ENCODE data around the gene XYLB.

Gene XYLB

DNA sequence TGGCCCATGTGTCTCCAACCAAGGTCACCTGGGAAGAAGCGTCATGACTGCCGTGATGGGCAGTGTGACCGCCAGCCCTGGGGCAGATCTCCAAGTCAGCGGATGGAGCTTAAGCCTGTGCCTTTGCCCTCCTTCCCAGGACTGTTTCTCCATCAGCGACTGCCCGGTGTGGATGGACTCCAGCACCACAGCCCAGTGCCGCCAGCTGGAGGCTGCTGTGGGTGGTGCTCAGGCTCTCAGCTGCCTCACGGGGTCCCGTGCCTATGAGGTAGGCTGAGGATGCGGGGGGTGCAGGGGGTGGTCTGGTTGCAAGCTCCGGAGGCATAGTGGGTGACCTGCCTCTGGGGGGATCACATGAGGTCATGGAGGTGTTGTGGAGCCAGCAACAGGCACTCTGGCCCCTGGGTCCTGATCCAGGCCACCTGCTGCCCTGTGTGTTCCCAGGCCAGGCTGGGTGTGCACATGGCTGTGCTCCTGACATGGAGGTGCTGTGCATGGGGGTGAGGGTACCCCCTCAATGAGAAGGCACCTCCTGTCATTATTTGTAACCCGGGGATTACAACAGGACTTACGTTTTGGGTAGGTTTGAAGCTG lies 19.0 kb downstream of the XYLB start:
- H3K36me3 ChIP-seq (ENCODE audit: control insufficient read depth in 2 of 2, insufficient read depth in 2 of 2, low read length in 2 of 2) = peaks cover 0 to 14% of the 10 kb centered on the region in 2 donors
- H3K27ac ChIP-seq (ENCODE audit: low read length) = no peak overlapping the region
- no peak overlapping the region for H3K9ac ChIP-seq (ENCODE audit: low read length in 2 of 2)
- H3K27me3 ChIP-seq (ENCODE audit: control insufficient read depth in 1 of 2, insufficient read depth in 2 of 2, low read length in 2 of 2) = no peaks in the 10 kb centered on the region
- no peak overlapping the region for H3K4me3 ChIP-seq (ENCODE audit: low read length in 2 of 2)
- H3K4me1 ChIP-seq (ENCODE audit: control insufficient read depth, insufficient read depth, low read length) = no peaks in the 10 kb centered on the region
- H3K9me3 ChIP-seq (ENCODE audit: control insufficient read depth in 2 of 2, low read length in 2 of 2) = no peaks in the 10 kb centered on the region

- Histone ChIP-seq H3K9ac (ENCODE audit: low read length in 2 of 2) (no peak overlapping the region), H3K36me3 (ENCODE audit: control insufficient read depth in 2 of 2, insufficient read depth in 2 of 2, low read length in 2 of 2) (peaks cover 0 to 14% of the 10 kb centered on the region in 2 donors)
These were observed 19.5 kb downstream of the XYLB start for GRCh38 chr3:38366082-38366481.

GRCh38 chr3:38367779-38368178 lies 21.2 kb downstream of the XYLB start:
- peaks cover under 1 to 16% of the 10 kb centered on the region in 2 donors for H3K36me3 ChIP-seq (ENCODE audit: control insufficient read depth in 2 of 2, insufficient read depth in 2 of 2, low read length in 2 of 2)
- H3K9me3 ChIP-seq (ENCODE audit: control insufficient read depth in 2 of 2, low read length in 2 of 2) = no peaks in the 10 kb centered on the region

More at GRCh38 chr3:38366082-38366481, 19.5 kb downstream of the XYLB start:
- Histone ChIP-seq H3K9me3 (ENCODE audit: control insufficient read depth in 2 of 2, low read length in 2 of 2) (no peaks in the 10 kb centered on the region), H3K27me3 (ENCODE audit: control insufficient read depth in 1 of 2, insufficient read depth in 2 of 2, low read length in 2 of 2) (no peaks in the 10 kb centered on the region), H3K4me3 (ENCODE audit: low read length in 2 of 2) (no peak overlapping the region), H3K4me1 (ENCODE audit: control insufficient read depth, insufficient read depth, low read length) (no peaks in the 10 kb centered on the region), H3K27ac (ENCODE audit: low read length) (no peak overlapping the region)

GRCh38 chr3:38368238-38368637 lies 21.7 kb downstream of the XYLB start:
- Histone ChIP-seq H3K27ac (ENCODE audit: low read length) (no peak overlapping the region), H3K36me3 (ENCODE audit: control insufficient read depth in 2 of 2, insufficient read depth in 2 of 2, low read length in 2 of 2) (peaks cover 5 to 16% of the 10 kb centered on the region in 2 donors), H3K9ac (ENCODE audit: low read length in 2 of 2) (no peak overlapping the region), H3K4me1 (ENCODE audit: control insufficient read depth, insufficient read depth, low read length) (no peaks in the 10 kb centered on the region), H3K4me3 (ENCODE audit: low read length in 2 of 2) (no peak overlapping the region), H3K27me3 (ENCODE audit: control insufficient read depth in 1 of 2, insufficient read depth in 2 of 2, low read length in 2 of 2) (no peaks in the 10 kb centered on the region), H3K9me3 (ENCODE audit: control insufficient read depth in 2 of 2, low read length in 2 of 2) (no peaks in the 10 kb centered on the region)

More at GRCh38 chr3:38367779-38368178, 21.2 kb downstream of the XYLB start:
- Histone ChIP-seq H3K27me3 (ENCODE audit: control insufficient read depth in 1 of 2, insufficient read depth in 2 of 2, low read length in 2 of 2) (no peaks in the 10 kb centered on the region), H3K4me1 (ENCODE audit: control insufficient read depth, insufficient read depth, low read length) (no peaks in the 10 kb centered on the region), H3K4me3 (ENCODE audit: low read length in 2 of 2) (no peak overlapping the region), H3K27ac (ENCODE audit: low read length) (no peak overlapping the region), H3K9ac (ENCODE audit: low read length in 2 of 2) (no peak overlapping the region)

GRCh38 chr3:38369186-38369585 lies 22.6 kb downstream of the XYLB start:
- no peak overlapping the region for H3K4me3 ChIP-seq (ENCODE audit: low read length in 2 of 2)
- peaks cover 5 to 16% of the 10 kb centered on the region in 2 donors for H3K36me3 ChIP-seq (ENCODE audit: control insufficient read depth in 2 of 2, insufficient read depth in 2 of 2, low read length in 2 of 2)
- no peak overlapping the region for H3K27ac ChIP-seq (ENCODE audit: low read length)
- H3K9me3 ChIP-seq (ENCODE audit: control insufficient read depth in 2 of 2, low read length in 2 of 2) = no peaks in the 10 kb centered on the region
- H3K9ac ChIP-seq (ENCODE audit: low read length in 2 of 2) = no peak overlapping the region
- H3K27me3 ChIP-seq (ENCODE audit: control insufficient read depth in 1 of 2, insufficient read depth in 2 of 2, low read length in 2 of 2) = no peaks in the 10 kb centered on the region
- no peaks in the 10 kb centered on the region for H3K4me1 ChIP-seq (ENCODE audit: control insufficient read depth, insufficient read depth, low read length)

GRCh38 chr3:38370149-38370548 lies 23.6 kb downstream of the XYLB start:
- no peak overlapping the region for H3K27ac ChIP-seq (ENCODE audit: low read length)
- no peaks in the 10 kb centered on the region for H3K27me3 ChIP-seq (ENCODE audit: control insufficient read depth in 1 of 2, insufficient read depth in 2 of 2, low read length in 2 of 2)
- no peak overlapping the region for H3K9ac ChIP-seq (ENCODE audit: low read length in 2 of 2)
- no peak overlapping the region for H3K4me3 ChIP-seq (ENCODE audit: low read length in 2 of 2)
- no peaks in the 10 kb centered on the region for H3K4me1 ChIP-seq (ENCODE audit: control insufficient read depth, insufficient read depth, low read length)
- H3K9me3 ChIP-seq (ENCODE audit: control insufficient read depth in 2 of 2, low read length in 2 of 2) = no peaks in the 10 kb centered on the region
- peaks cover 5 to 16% of the 10 kb centered on the region in 2 donors for H3K36me3 ChIP-seq (ENCODE audit: control insufficient read depth in 2 of 2, insufficient read depth in 2 of 2, low read length in 2 of 2)

- Histone ChIP-seq H3K4me1 (ENCODE audit: control insufficient read depth, insufficient read depth, low read length) (no peaks in the 10 kb centered on the region), H3K27ac (ENCODE audit: low read length) (no peak overlapping the region), H3K9ac (ENCODE audit: low read length in 2 of 2) (no peak overlapping the region), H3K4me3 (ENCODE audit: low read length in 2 of 2) (no peak overlapping the region), H3K36me3 (ENCODE audit: control insufficient read depth in 2 of 2, insufficient read depth in 2 of 2, low read length in 2 of 2) (peaks cover 5 to 11% of the 10 kb centered on the region in 2 donors), H3K27me3 (ENCODE audit: control insufficient read depth in 1 of 2, insufficient read depth in 2 of 2, low read length in 2 of 2) (no peaks in the 10 kb centered on the region), H3K9me3 (ENCODE audit: control insufficient read depth in 2 of 2, low read length in 2 of 2) (no peaks in the 10 kb centered on the region)
These were observed 24.3 kb downstream of the XYLB start for GRCh38 chr3:38370861-38371260.

GRCh38 chr3:38371541-38372213 lies 25.1 kb downstream of the XYLB start:
- Histone ChIP-seq H3K36me3 (ENCODE audit: control insufficient read depth in 2 of 2, insufficient read depth in 2 of 2, low read length in 2 of 2) (peaks cover 5 to 11% of the 10 kb centered on the region in 2 donors), H3K27ac (ENCODE audit: low read length) (no peak overlapping the region)

GRCh38 chr3:38372214-38372601 lies 25.6 kb downstream of the XYLB start:
- Histone ChIP-seq H3K27me3 (ENCODE audit: control insufficient read depth in 1 of 2, insufficient read depth in 2 of 2, low read length in 2 of 2) (no peaks in the 10 kb centered on the region), H3K4me3 (ENCODE audit: low read length in 2 of 2) (no peak overlapping the region), H3K36me3 (ENCODE audit: control insufficient read depth in 2 of 2, insufficient read depth in 2 of 2, low read length in 2 of 2) (peaks cover 5 to 13% of the 10 kb centered on the region in 2 donors), H3K9ac (ENCODE audit: low read length in 2 of 2) (no peak overlapping the region), H3K27ac (ENCODE audit: low read length) (no peak overlapping the region), H3K4me1 (ENCODE audit: control insufficient read depth, insufficient read depth, low read length) (no peaks in the 10 kb centered on the region), H3K9me3 (ENCODE audit: control insufficient read depth in 2 of 2, low read length in 2 of 2) (no peaks in the 10 kb centered on the region)

More at GRCh38 chr3:38371541-38372213, 25.1 kb downstream of the XYLB start:
- Histone ChIP-seq H3K4me3 (ENCODE audit: low read length in 2 of 2) (no peak overlapping the region), H3K9me3 (ENCODE audit: control insufficient read depth in 2 of 2, low read length in 2 of 2) (no peaks in the 10 kb centered on the region), H3K9ac (ENCODE audit: low read length in 2 of 2) (no peak overlapping the region), H3K27me3 (ENCODE audit: control insufficient read depth in 1 of 2, insufficient read depth in 2 of 2, low read length in 2 of 2) (no peaks in the 10 kb centered on the region), H3K4me1 (ENCODE audit: control insufficient read depth, insufficient read depth, low read length) (no peaks in the 10 kb centered on the region)

DNA sequence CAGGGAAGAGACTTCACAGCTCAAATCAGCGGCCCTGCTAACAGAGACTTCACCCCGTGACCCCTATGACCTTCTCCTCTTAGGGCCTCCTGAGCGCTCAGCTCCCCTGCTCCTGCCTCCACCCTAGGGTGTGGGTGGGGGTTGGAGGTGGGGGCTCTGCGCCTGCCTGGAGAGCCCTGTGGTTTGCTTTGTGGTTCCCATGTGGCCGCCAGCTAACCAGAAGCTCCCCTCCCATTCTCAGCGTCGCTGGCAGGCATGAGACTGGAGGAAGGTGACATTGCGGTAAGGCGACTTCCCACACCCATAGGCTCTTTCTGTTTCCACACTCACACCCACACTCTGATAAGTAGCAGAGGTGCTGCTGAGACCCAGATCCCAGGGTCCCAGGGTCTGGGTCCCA lies 27.6 kb downstream of the XYLB start:
- H3K4me1 ChIP-seq (ENCODE audit: control insufficient read depth, insufficient read depth, low read length) = no peaks in the 10 kb centered on the region
- no peak overlapping the region for H3K27ac ChIP-seq (ENCODE audit: low read length)
- no peak overlapping the region for H3K9ac ChIP-seq (ENCODE audit: low read length in 2 of 2)
- peaks cover 8 to 10% of the 10 kb centered on the region in 2 donors for H3K36me3 ChIP-seq (ENCODE audit: control insufficient read depth in 2 of 2, insufficient read depth in 2 of 2, low read length in 2 of 2)
- no peak overlapping the region for H3K4me3 ChIP-seq (ENCODE audit: low read length in 2 of 2)
- H3K27me3 ChIP-seq (ENCODE audit: control insufficient read depth in 1 of 2, insufficient read depth in 2 of 2, low read length in 2 of 2) = no peaks in the 10 kb centered on the region
- no peaks in the 10 kb centered on the region for H3K9me3 ChIP-seq (ENCODE audit: control insufficient read depth in 2 of 2, low read length in 2 of 2)

DNA sequence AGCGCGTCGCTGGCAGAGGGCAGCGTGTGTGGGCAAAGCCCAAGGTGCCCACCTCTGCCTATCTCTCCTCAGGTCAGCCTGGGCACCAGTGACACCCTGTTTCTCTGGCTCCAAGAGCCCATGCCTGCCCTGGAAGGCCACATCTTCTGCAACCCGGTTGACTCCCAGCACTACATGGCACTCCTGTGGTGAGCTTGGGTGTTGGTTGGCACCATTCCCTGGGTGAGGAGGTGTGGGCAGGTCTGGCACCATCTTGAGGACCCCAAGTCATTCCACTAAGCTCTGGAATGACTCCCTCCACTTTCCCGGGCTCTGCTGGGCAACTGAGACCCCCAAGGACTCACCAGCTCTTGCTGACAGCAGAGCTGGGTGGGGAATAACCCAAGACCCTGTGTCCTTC lies 28.5 kb downstream of the XYLB start:
- Histone ChIP-seq H3K27me3 (ENCODE audit: control insufficient read depth in 1 of 2, insufficient read depth in 2 of 2, low read length in 2 of 2) (no peaks in the 10 kb centered on the region), H3K27ac (ENCODE audit: low read length) (no peak overlapping the region), H3K4me3 (ENCODE audit: low read length in 2 of 2) (no peak overlapping the region)

More for the DNA sequence above, 28.5 kb downstream of the XYLB start:
- H3K9me3 ChIP-seq (ENCODE audit: control insufficient read depth in 2 of 2, low read length in 2 of 2) = no peaks in the 10 kb centered on the region
- H3K4me1 ChIP-seq (ENCODE audit: control insufficient read depth, insufficient read depth, low read length) = no peaks in the 10 kb centered on the region
- H3K36me3 ChIP-seq (ENCODE audit: control insufficient read depth in 2 of 2, insufficient read depth in 2 of 2, low read length in 2 of 2) = peaks cover 8 to 13% of the 10 kb centered on the region in 2 donors
- H3K9ac ChIP-seq (ENCODE audit: low read length in 2 of 2) = no peak overlapping the region
